Kidney (tissue), 14 donors: Measurements from ENCODE around the gene ZFP42. TPM values are rescaled to one million over a fixed set of nuclear protein-coding genes. Genes with fewer than 3 reads are reported as not detected.

ENCODE experiments used
- DNase-seq, 5 donors: peaks; one replicate each; pipeline ENCODE4 v3.0.0-alpha.2; 2013 to 2020
- FAIRE-seq: peaks from 2 replicates; lab custom pipeline; 2012; peaks lifted over from hg19 to GRCh38; lab: Jason Lieb, UNC
- H3K27ac ChIP-seq, 2 donors: one replicate each; pipeline ENCODE4 v1.7.0; 2013; ENCODE audit warnings: low read depth in 2 of 2, low read length in 2 of 2, inconsistent platforms in 1 of 2
- H3K27me3 ChIP-seq: one replicate; pipeline ENCODE4 v1.7.1; 2013; ENCODE audit warnings: low read length, inconsistent platforms; ENCODE audit not compliant: control insufficient read depth, insufficient read depth
- H3K36me3 ChIP-seq, 3 donors: one replicate each; pipeline versions ENCODE4 v1.7.0 to v1.7.1; 2013; ENCODE audit warnings: low read length in 3 of 3, control low read depth in 1 of 3, inconsistent platforms in 1 of 3; ENCODE audit not compliant: insufficient read depth in 3 of 3, control insufficient read depth in 2 of 3
- H3K4me1 ChIP-seq, 3 donors: one replicate each; pipeline versions ENCODE4 v1.7.0 to v1.7.1; 2013; ENCODE audit warnings: low read length in 3 of 3, inconsistent platforms in 1 of 3, low read depth in 1 of 3; ENCODE audit not compliant: control insufficient read depth in 2 of 3, insufficient read depth in 2 of 3
- H3K4me3 ChIP-seq, 3 donors: one replicate each; pipeline versions ENCODE4 v1.7.0 to v1.8.1; 2013; ENCODE audit warnings: low read length in 3 of 3, control low read depth in 1 of 3, inconsistent platforms in 1 of 3
- H3K9ac ChIP-seq, 3 donors: one replicate each; pipeline versions ENCODE4 v1.7.0 to v1.7.1; 2013; ENCODE audit warnings: low read length in 3 of 3, control low read depth in 1 of 3, inconsistent platforms in 1 of 3
- H3K9me3 ChIP-seq, 3 donors: one replicate each; pipeline versions ENCODE4 v1.7.0 to v1.7.1; 2013; ENCODE audit warnings: low read length in 3 of 3, control low read depth in 1 of 3, inconsistent platforms in 1 of 3; ENCODE audit not compliant: control insufficient read depth in 2 of 3, insufficient read depth in 1 of 3
- CTCF ChIP-seq: IDR thresholded peaks from 3 replicates; pipeline ENCODE4 v1.5.1; 2012; ENCODE audit warnings: mild to moderate bottlenecking, moderate library complexity, borderline replicate concordance; ENCODE audit not compliant: insufficient read depth; ENCODE audit errors: extremely low read depth
- intact Hi-C: fragments of 100-400 bp; cut with DNase I; formaldehyde crosslinking; loops from one replicate; pipeline ENCODE4 v1.11.1; 2022
- polyA plus RNA-seq: library from polyadenylated mRNA; stranded (reverse); fragments of 350-450 nt; fragmentation: Illumina TruSeq; extraction: RNeasy Lipid Tissue Mini Kit (QIAGEN cat#74804); gene quantifications from one replicate; pipeline ENCODE4 v1.2.3, GENCODE V29; 2014; ENCODE audit warnings: low read depth, low replicate concordance; ENCODE audit not compliant: insufficient read depth
- total RNA-seq: library from RNA; stranded (reverse); fragmentation: NEBNext Ultra II Directional; extraction: Animal tissue kit (Norgen Biotek cat#: 25700); gene quantifications from one replicate; pipeline ENCODE4 v1.2.1, GENCODE V29; 2021
- donor health status: control.
- donor health status: control.
- donor health status: control.
- donor health status: control.
- donor health status: control.
- donor health status: DM: yes; HTN: yes; CAD: no.
- donor health status: Normal renal cell carcinoma (clear cell type).

Gene ZFP42
- total and polyA plus RNA-seq, 2 donors from 2014 or later, result not detected

- no peaks in the 10 kb centered on the region for H3K9me3 ChIP-seq
- DNase-seq (no peak), FAIRE-seq (no peak)
- H3K4me3 ChIP-seq, result no peak overlapping the region
- intact Hi-C loops, result no loop called here
- H3K9ac ChIP-seq, result no peak overlapping the region
- H3K36me3 ChIP-seq, result no peaks in the 10 kb centered on the region
- H3K27ac ChIP-seq, result no peak overlapping the region
- H3K27me3 ChIP-seq, result no peaks in the 10 kb centered on the region
- TF ChIP-seq CTCF, result no peak
- no peaks in the 10 kb centered on the region for H3K4me1 ChIP-seq
Observed at GRCh38 chr4:187999406-187999932, 3.9 kb downstream of the ZFP42 start.

DNA sequence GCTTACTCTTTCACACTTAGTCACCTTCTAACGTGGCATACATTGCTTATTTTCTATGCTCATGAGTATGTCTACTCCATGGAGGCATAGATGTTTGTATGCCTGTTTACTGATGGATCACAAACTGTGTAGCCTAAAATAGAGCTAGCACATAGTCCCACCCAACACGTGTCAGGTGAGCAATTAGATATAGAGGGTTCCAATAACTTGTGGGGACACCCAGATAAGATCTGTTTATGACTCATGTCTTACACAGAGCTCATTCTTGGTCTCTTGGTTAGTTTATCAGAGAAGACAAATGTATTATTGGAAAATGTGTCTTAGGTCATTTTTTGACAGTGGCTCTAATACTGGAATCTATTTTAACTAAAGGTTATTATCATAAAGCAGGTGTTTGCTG is 6.8 kb downstream of the ZFP42 start:
- no peak for DNase-seq
- H3K27me3 ChIP-seq, result no peaks in the 10 kb centered on the region
- no peak overlapping the region for H3K9ac ChIP-seq
- FAIRE-seq, result no peak
- no peak overlapping the region for H3K4me3 ChIP-seq
- no peaks in the 10 kb centered on the region for H3K36me3 ChIP-seq
- no peaks in the 10 kb centered on the region for H3K4me1 ChIP-seq
- no peak overlapping the region for H3K27ac ChIP-seq
- H3K9me3 ChIP-seq, result no peaks in the 10 kb centered on the region
- intact Hi-C loops, result no loop called here
- TF ChIP-seq CTCF, result no peak

- intact Hi-C loops, result no loop called here
- TF ChIP-seq CTCF, result no peak
Observed at GRCh38 chr4:188002751-188003150, 7.2 kb downstream of the ZFP42 start.

GRCh38 chr4:188005561-188005960 is 10.0 kb downstream of the ZFP42 start:
- DNase-seq (no peak), FAIRE-seq (no peak)
- intact Hi-C loops, result no loop called here
- Histone ChIP-seq H3K27me3 (no peaks in the 10 kb centered on the region), H3K4me3 (no peak overlapping the region), H3K9me3 (no peaks in the 10 kb centered on the region), H3K4me1 (no peaks in the 10 kb centered on the region), H3K9ac (no peak overlapping the region), H3K27ac (no peak overlapping the region), H3K36me3 (no peaks in the 10 kb centered on the region)
- no peak for TF ChIP-seq CTCF

More at GRCh38 chr4:188002751-188003150, 7.2 kb downstream of the ZFP42 start:
- Histone ChIP-seq H3K27me3 (no peaks in the 10 kb centered on the region), H3K27ac (no peak overlapping the region), H3K9me3 (no peaks in the 10 kb centered on the region), H3K36me3 (no peaks in the 10 kb centered on the region), H3K4me3 (no peak overlapping the region), H3K4me1 (no peaks in the 10 kb centered on the region), H3K9ac (no peak overlapping the region)
- no peak for FAIRE-seq
- no peak for DNase-seq
